ENCODE results near the gene GZMB.
"Not testable (repeated sequence)": the region's sequence is repeated elsewhere in the genome, so short reads cannot be mapped to it uniquely, and the experiment has no call there.

GZMB gene

GRCh38 chr14:24634158-24634557 lies at the start of gene GZMB:
GZMB (minus strand) TSS chr14:24634190; CDS start chr14:24634160, 30 bp downstream.
- DNase-seq, result no peak

- no peak for DNase-seq
These were observed 47.1 kb upstream of the GZMB start for GRCh38 chr14:24681056-24681455.

- DNase-seq, result no peak
These were observed 46.5 kb upstream of the GZMB start for GRCh38 chr14:24680516-24680915.

GRCh38 chr14:24679248-24679961 lies 45.4 kb upstream of the GZMB start:
- no peak for DNase-seq

- peak; percentile 49 for DNase-seq
These were observed 44.8 kb upstream of the GZMB start for GRCh38 chr14:24678801-24679247.

GRCh38 chr14:24677956-24678355 lies 44.0 kb upstream of the GZMB start:
- no peak for DNase-seq

GRCh38 chr14:24674204-24674970 lies 40.4 kb upstream of the GZMB start:
- no peak for DNase-seq

GRCh38 chr14:24673534-24674203 lies 39.7 kb upstream of the GZMB start:
- DNase-seq, result peak; percentile 50

GRCh38 chr14:24673059-24673458 lies 39.1 kb upstream of the GZMB start:
- DNase-seq, result no peak

- no peak for DNase-seq
These were observed 36.6 kb upstream of the GZMB start for GRCh38 chr14:24670594-24670993.

GRCh38 chr14:24669651-24670050 lies 35.7 kb upstream of the GZMB start:
- DNase-seq, result no peak

- DNase-seq, result peak; percentile 28
These were observed 31.5 kb upstream of the GZMB start for GRCh38 chr14:24665440-24665991.

- DNase-seq, result no peak
These were observed 30.4 kb upstream of the GZMB start for GRCh38 chr14:24664366-24664765.

GRCh38 chr14:24662753-24663152 lies 28.8 kb upstream of the GZMB start:
- DNase-seq, result peak; percentile 34

GRCh38 chr14:24659916-24660570 lies 26.1 kb upstream of the GZMB start:
- peak; percentile 38 for DNase-seq

GRCh38 chr14:24648361-24648760 lies 14.4 kb upstream of the GZMB start:
- DNase-seq, result not testable (repeated sequence)

- no peak for DNase-seq
These were observed 5.9 kb upstream of the GZMB start for GRCh38 chr14:24639905-24640304.

- no peak for DNase-seq
These were observed 5.3 kb upstream of the GZMB start for GRCh38 chr14:24639270-24639669.

GRCh38 chr14:24633353-24633752 lies 637 bp downstream of the GZMB start:
- DNase-seq, result no peak

GRCh38 chr14:24632761-24633160 lies 1.2 kb downstream of the GZMB start:
- DNase-seq, result no peak

- no peak for DNase-seq
These were observed 1.7 kb downstream of the GZMB start for GRCh38 chr14:24632336-24632735.

- no peak for DNase-seq
These were observed 2.1 kb downstream of the GZMB start for GRCh38 chr14:24631749-24632335.

All from KG1 (cell line).